ENCODE data around the gene MFAP3.

GRCh38 chr5:154084062-154084639 lies 45.4 kb downstream of the MFAP3 start:
- TF ChIP-seq YY1 (IDR thresholded peaks at IDR 0.05; ENCODE audit: insufficient read depth, insufficient read length) (no peak), SUZ12 (IDR thresholded peaks at IDR 0.05; ENCODE audit: extremely low read depth, insufficient read depth, insufficient read length) (no peak)
